ENCODE results near the gene PCNT.
"Not testable (repeated sequence)": the region's sequence is repeated elsewhere in the genome, so short reads cannot be mapped to it uniquely, and the experiment has no call there.

Gene PCNT

DNA sequence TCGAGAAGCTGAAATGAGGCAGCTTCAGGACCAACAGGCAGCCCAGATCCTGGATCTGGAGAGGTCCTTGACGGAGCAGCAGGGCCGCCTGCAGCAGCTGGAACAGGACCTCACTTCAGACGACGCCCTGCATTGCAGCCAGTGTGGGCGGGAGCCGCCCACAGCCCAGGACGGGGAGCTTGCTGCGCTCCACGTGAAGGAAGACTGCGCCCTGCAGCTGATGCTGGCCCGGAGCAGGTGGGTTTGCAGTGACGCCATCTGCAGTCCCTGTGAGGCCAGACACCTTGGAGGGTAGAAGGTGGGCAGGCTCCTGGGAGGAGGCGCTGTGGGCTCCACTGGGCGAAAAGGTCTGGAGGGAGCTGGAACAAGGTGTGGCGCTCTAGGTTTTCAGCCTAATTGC is 39.7 kb downstream of the PCNT start:
- no peak for DNase-seq

DNA sequence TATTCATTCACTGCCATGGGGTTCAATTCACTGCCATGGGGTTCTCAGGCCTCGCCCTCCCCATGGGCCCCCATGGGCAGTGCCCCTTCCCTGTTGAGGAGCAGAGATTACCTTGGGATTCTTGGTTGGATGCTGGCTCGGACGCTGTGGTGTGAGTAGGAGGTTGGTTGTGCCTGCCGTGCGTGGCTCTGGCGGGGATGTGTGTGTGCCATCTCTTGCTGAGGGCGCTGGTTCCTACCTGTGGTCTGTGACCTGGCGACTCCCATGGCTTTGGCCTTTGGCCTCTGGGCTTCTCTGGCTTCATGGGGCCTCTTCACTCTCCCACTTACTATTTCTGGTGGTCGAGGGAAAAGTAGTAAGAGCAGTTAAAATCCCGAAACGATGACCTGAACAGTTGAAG is 42.1 kb downstream of the PCNT start:
- no peak for DNase-seq

DNA sequence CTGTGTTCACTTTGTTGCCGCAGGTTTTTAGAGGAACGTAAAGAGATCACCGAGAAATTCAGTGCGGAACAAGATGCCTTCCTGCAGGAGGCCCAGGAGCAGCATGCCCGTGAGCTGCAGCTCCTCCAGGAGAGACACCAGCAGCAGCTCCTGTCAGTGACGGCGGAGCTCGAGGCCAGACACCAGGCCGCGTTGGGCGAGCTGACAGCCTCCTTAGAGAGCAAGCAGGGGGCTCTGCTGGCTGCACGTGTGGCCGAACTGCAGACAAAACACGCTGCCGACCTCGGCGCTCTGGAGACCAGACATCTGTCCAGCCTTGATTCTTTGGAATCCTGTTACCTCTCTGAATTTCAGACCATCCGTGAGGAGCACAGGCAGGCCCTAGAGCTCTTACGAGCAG is 42.6 kb downstream of the PCNT start:
- DNase-seq = no peak

GRCh38 chr21:46366966-46367365 is 43.0 kb downstream of the PCNT start:
- DNase-seq = no peak

DNA sequence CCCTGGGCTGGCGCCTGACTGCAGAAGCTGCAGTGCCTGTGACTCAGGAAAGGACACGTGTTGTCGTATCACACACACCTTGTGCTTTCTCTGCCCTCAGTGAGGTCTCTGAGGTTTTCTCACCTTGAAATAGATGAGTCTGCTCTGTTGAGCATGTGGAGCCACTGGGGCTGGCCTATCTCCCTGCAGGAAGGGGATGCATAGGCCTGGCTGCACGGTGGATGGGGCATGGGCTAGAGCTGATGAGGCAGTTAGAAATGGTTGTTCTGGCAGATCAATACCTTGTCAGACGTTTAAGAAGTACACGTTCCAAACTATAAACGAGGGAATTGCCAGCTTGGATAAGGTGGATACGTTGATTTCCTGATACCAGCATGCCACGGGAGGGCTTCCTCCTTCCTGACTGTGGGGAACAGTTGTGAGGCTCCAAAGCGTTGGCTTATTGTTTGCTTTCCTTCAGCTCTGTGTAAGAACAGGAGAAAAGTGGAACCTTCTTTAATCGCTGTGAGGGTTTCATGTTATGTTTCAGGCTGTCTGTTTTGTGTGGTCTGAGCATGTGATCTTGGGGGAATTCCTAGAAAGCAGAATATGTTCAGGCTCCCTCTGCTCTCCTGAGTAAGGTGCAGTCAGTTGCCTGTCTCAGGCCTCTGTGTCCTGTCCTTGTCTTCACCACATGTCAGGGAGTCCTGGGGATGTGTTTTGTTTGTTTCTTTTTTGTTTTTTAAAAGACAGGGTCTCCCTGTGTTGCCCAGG is 44.8 kb downstream of the PCNT start:
- peak; percentile 61 for DNase-seq

DNA sequence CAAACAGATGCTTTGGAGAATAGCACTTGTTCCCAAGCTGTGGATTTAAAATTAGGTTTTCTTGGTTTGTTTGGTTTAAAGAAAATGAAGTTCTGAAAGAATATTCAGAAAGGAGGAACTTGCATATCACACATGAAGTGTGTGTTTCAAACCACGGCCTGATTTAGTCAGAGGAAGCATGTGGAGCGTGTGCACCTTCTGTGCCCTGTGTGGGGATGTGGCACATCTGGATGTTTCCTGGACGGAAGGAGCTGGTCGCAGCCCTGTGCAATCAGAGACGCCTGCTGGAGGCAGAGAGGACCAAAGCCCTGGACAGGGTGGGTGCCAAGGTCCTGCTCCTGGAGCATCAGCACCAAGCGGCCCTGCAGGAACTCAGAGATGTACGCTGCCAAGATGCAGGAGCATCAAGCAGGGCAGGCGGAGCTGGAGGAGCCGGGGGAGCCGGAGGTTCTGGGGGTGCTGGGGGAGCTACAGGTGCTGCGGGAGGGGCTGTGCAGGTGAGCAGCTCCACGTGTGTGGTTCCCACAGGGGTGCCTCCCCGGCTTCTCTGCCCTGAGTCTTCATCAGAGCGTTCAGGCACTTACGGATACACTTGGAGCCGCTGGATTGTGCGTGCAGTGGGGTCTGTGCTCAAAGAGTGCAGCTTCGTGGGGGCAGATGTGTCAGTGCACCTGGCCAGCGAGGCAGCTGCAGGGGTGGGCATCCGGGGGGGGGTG is 45.7 kb downstream of the PCNT start:
- DNase-seq = no peak

GRCh38 chr21:46371204-46372013 is 47.5 kb downstream of the PCNT start:
- no peak for DNase-seq

GRCh38 chr21:46372014-46372485 is 48.1 kb downstream of the PCNT start:
- DNase-seq = no peak

DNA sequence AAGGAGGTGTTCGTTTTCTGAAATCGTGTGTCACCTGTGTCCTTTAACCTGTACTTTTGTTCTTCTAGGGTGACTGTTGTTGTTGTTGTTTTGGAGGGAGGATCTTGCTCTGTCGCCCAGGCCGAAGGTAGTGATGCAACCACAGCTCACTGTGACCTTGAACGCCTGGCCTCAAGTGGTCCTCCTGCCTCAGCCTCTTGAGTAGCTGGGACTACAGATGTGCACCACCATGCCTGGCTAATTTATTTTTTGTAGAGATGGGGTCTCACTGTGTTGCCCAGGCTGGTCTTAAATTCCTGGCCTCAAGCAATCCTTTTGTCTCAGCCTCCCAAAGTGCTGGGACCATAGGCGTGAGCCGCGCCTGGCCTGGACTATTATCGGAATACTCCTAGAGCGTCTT is 49.0 kb downstream of the PCNT start:
- DNase-seq = not testable (repeated sequence)

DNA sequence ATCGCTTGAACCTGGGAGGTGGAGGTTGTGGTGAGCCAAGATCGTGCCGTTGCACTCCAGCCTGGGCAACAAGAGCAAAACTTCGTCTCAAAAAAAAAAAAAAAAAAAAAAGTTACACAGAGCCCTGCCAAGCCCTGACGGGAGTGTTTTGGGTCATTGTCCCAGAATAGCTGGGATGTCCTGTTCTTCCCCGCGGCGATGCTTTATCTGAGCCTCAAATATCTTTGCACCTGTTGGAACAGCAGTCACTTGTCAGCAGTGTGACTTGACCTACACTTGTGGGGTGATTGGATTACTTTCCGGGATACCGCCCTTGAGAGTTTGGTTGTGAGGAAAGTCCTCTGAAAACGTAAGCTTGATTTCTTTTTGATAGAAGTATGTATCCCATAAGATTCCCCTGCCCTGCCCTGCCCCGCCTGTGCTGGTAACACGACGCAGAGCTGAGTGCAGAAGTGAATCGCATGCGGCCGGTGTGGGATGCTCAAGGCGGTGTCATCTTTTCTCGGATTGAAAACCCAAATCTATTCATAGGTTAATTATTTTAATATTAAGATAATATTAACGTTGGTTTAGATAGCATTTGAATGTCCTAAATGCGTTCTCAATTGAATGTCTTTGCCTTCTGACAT is 50.9 kb downstream of the PCNT start:
- no peak for DNase-seq

GRCh38 chr21:46375560-46376230 is 51.7 kb downstream of the PCNT start:
- DNase-seq = no peak

GRCh38 chr21:46376231-46376628 is 52.3 kb downstream of the PCNT start:
- DNase-seq = no peak

DNA sequence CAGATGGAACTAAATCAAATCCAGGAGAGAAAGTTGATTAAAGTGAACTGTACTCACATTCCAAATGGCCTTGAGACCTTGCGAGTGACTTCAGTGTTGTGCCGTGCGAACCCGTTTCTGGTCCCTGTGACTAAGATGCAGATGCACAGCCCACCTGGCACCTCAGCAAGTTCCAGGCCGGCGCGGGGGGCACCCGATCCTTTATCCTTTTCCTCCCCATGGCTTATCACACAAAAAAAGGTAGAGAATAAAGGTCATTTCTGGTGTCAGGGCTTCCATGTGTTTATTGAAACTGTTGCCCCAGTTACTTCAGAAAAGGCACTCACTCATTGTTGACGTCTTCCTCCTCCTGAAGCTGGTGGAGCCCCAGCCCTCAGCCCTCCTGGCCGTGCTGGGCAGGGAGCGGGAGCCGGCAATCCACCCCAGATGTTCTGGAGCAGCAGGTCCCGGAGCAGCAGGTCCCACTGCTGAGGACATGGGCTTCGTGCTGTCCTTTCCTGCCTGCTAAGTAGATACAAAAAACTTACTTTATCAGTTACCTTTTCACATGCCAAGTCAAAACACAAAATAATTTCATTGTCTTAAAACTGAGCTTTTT is 53.0 kb downstream of the PCNT start:
- no peak for DNase-seq

- no peak for DNase-seq
These were observed 53.8 kb downstream of the PCNT start for GRCh38 chr21:46377789-46378188.

- DNase-seq = no peak
These were observed 55.1 kb downstream of the PCNT start for GRCh38 chr21:46379105-46379504.

- DNase-seq = no peak
These were observed 55.7 kb downstream of the PCNT start for GRCh38 chr21:46379691-46380090.

DNA sequence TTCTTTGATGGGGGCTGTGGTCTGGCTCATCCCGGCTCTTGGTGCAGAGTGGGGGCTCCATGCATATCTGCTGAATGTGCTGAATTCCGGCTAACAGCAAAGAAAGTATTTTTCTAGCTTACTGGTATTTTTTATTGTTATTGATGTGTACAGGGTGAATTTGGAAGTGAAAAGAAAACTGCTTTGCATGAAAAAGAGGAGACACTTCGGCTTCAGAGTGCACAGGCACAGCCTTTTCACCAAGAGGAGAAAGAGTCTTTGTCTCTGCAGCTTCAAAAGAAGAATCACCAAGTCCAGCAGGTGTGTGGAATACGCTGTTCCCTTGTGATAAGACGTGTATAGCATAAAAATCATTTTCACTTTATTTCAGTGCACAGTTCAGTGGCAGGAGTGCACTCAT is 57.6 kb downstream of the PCNT start:
- DNase-seq = no peak

GRCh38 chr21:46384556-46384955 is 60.6 kb downstream of the PCNT start:
- DNase-seq = no peak

DNA sequence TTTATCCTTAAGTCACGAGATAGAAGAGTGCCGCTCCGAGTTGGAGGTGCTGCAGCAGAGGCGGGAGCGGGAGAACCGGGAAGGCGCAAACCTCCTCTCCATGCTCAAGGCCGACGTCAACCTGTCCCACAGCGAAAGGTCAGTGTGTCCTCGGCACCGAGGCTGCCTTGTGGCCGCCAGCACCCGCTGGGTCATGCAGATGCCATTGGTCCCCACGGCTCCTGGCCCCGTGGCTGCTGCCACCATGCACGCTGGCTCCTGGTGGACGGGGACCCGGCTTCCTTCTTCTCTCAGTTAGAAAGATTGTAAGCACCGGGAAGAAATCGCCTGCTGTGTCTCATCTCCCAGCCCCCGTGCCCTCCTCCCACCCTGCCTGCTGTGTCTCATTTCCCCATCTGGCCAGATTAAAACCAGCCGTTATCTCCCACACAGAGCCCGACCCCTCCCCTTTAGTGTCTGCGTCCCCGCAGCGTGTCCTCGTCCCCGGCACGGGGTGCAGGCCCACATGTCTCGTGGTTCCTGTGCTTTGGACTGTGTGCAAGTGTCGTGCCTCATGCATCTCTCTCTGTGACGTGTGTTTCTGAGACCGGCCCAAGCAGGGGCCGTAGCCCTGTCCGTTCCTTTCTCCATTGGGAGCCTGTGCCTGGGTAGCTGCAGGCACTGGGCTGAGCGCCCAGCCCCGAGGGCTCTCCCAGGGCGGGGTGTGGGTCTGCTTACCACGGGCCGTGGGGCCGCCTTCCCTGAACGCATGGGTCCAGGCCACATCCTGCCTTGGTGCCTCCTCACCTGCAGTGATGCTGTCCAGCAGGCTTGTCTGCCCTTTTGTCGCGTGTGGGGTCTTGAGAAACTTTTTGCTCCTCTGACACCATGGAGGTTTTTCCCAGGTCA is 62.1 kb downstream of the PCNT start:
- no peak for DNase-seq

- DNase-seq = no peak
These were observed 62.8 kb downstream of the PCNT start for GRCh38 chr21:46386734-46387088.

- DNase-seq = no peak
These were observed 64.4 kb downstream of the PCNT start for GRCh38 chr21:46388206-46388880.
